ENCODE data around the gene RUBCNL.
A peak's percentile ranks its signal among the peaks of the same experiment; 100 is the strongest.

Gene RUBCNL

GRCh38 chr13:46297361-46297811 lies 89.7 kb downstream of the RUBCNL start:
- DNase-seq: no peak

- DNase-seq: no peak
Measured at GRCh38 chr13:46296921-46297320, 90.1 kb downstream of the RUBCNL start.

- no peak for DNase-seq
Measured at GRCh38 chr13:46296115-46296822, 90.8 kb downstream of the RUBCNL start.

DNA sequence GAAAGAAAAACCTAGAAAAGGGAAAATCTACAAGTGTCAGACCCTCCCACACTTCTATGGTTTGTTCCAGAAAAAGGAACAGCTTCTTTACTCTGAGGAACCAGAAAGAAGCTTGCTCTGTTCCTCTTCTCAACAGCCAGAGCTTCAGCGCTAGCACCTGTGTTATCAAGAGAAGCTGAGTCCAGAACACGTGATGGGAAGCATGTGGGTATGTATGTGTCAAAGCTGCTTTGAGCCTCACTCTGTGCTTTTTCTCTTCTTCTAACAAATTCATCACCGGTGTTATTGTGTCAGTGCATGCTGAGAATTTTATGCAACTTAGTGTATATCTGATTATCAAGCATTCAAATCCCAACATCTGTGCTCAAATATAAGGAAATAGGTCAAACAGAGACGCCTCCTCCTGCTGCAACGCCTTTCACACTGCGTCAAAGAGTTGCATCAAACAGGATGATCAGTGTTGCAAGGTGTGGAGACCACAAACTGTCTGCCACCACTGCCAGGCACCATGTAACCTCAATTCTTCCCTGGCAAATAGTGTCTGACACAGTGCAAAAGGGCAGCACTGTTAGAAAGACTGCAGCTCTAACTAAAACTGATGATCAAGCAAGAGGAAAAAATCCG lies 91.4 kb downstream of the RUBCNL start:
- DNase-seq: peak in 1 of 2 experiments; percentile 45

- no peak for DNase-seq
Measured at GRCh38 chr13:46293436-46293835, 93.6 kb downstream of the RUBCNL start.

Measured in stimulated activated CD4-positive, alpha-beta T cell treated with anti-CD3 and anti-CD28 coated beads, Interleukin-4, amount 100 ng/mL, for 4 hours (primary cell).